H1 (cell line): ENCODE results near the gene PREX1. TPM values are rescaled to one million over a fixed set of nuclear protein-coding genes. Genes with fewer than 3 reads are reported as not detected.

Source experiments
- CTCF ChIA-PET: fragments of 300-600 bp; sonication (Branson Sonifier 250); formaldehyde crosslinking; loops from one replicate; lab custom pipeline; 2021; ENCODE audit not compliant: partially characterized antibody; lab: Charles Lee
- POLR2A ChIA-PET: fragments of 300-600 bp; sonication (Branson Sonifier 250); formaldehyde crosslinking; loops from one replicate; lab custom pipeline; 2021; ENCODE audit warnings: inconsistent platforms; ENCODE audit not compliant: partially characterized antibody; lab: Charles Lee
- DNase-seq, 2 experiments: peaks; one replicate each; pipeline versions ENCODE4 v3.0.0 to v3.0.0-alpha.2; 2010 to 2022; ENCODE audit warnings: low spot score in 2 of 2, low read depth in 1 of 2, mixed read lengths in 1 of 2
- FAIRE-seq: peaks from 2 replicates; lab custom pipeline; 2011; peaks lifted over from hg19 to GRCh38; lab: Jason Lieb, UNC
- H2AFZ ChIP-seq: 2 replicates; pipeline ENCODE4 v1.8.1; 2012; ENCODE audit warnings: low read length, inconsistent platforms
- H2AK5ac ChIP-seq: 2 replicates; pipeline ENCODE4 v1.6.1; 2013; ENCODE audit warnings: low read depth, low read length
- H2BK120ac ChIP-seq: replicated peaks from 2 replicates; pipeline ENCODE3; 2013; ENCODE audit warnings: low read depth, low read length, inconsistent platforms
- H2BK12ac ChIP-seq: 2 replicates; pipeline ENCODE4 v1.6.1; 2013; ENCODE audit warnings: low read depth, low read length
- H2BK15ac ChIP-seq: 2 replicates; pipeline ENCODE4 v1.6.1; 2013; ENCODE audit warnings: low read length
- H2BK20ac ChIP-seq: 2 replicates; pipeline ENCODE4 v1.6.1; 2013; ENCODE audit warnings: low read length
- H2BK5ac ChIP-seq: 2 replicates; pipeline ENCODE4 v1.6.1; 2013; ENCODE audit warnings: low read depth, low read length
- H3K14ac ChIP-seq: 2 replicates; pipeline ENCODE4 v1.6.1; 2013; ENCODE audit warnings: inconsistent platforms; ENCODE audit not compliant: insufficient read length
- H3K18ac ChIP-seq: 2 replicates; pipeline ENCODE4 v1.6.1; 2013; ENCODE audit warnings: low read length; ENCODE audit errors: extremely low read depth
- H3K23ac ChIP-seq: 2 replicates; pipeline ENCODE4 v1.6.1; 2013; ENCODE audit warnings: inconsistent platforms; ENCODE audit not compliant: insufficient read length
- H3K23me2 ChIP-seq: 2 replicates; pipeline ENCODE4 v1.6.1; 2013; ENCODE audit warnings: low read depth, low read length
- H3K27ac ChIP-seq: 2 replicates; pipeline ENCODE4 v1.6.1; 2011; ENCODE audit warnings: low read depth, low read length, inconsistent platforms
- H3K27me3 ChIP-seq, 4 experiments: replicated peaks in 1 of 4; 1 replicate in 1 of 4; 2 replicates in 3 of 4; pipeline versions ENCODE4 v1.6.1 to v1.8.1; 2011 to 2013; ENCODE audit warnings: low read length in 3 of 4, mild to moderate bottlenecking in 3 of 4, inconsistent platforms in 2 of 4, mixed read lengths in 2 of 4, moderate library complexity in 1 of 4; ENCODE audit not compliant: control insufficient read depth in 3 of 4, insufficient read depth in 3 of 4; ENCODE audit errors: extremely low read depth in 1 of 4
- H3K36me3 ChIP-seq, 4 experiments: 2 replicates each; pipeline versions ENCODE4 v1.6.1 to v1.8.1; 2011 to 2013; ENCODE audit warnings: mild to moderate bottlenecking in 4 of 4, low read length in 3 of 4, moderate library complexity in 2 of 4, control low read depth in 1 of 4, inconsistent platforms in 1 of 4; ENCODE audit not compliant: insufficient read depth in 4 of 4, control insufficient read depth in 2 of 4
- H3K4ac ChIP-seq: replicated peaks from 2 replicates; pipeline ENCODE3; 2013; ENCODE audit warnings: low read length, low read depth, mixed read lengths, inconsistent platforms; ENCODE audit not compliant: insufficient read length
- H3K4me1 ChIP-seq, 4 experiments: replicated peaks in 1 of 4; 1 replicate in 1 of 4; 2 replicates in 3 of 4; pipeline versions ENCODE4 v1.6.1 to v1.8.1; 2011 to 2013; ENCODE audit warnings: low read length in 3 of 4, inconsistent platforms in 2 of 4, mixed read lengths in 1 of 4; ENCODE audit not compliant: insufficient read depth in 4 of 4, control insufficient read depth in 3 of 4
- H3K4me2 ChIP-seq, 2 experiments: 2 replicates each; pipeline versions ENCODE4 v1.6.1 to v1.8.1; 2011 to 2013; ENCODE audit warnings: low read depth in 2 of 2, low read length in 2 of 2, control low read depth in 1 of 2, inconsistent platforms in 1 of 2, mild to moderate bottlenecking in 1 of 2; ENCODE audit not compliant: insufficient read depth in 1 of 2
- H3K4me3 ChIP-seq, 4 experiments: fragments of 200-600, 300-600 bp in 1 of 4; sonication (generic), shearing (Covaris generic), sonication (Bioruptor Twin) in 1 of 4; 2 replicates each; pipeline versions ENCODE4 v1.5.1 to v1.8.1; 2011 to 2016; ENCODE audit warnings: low read length in 4 of 4, low read depth in 3 of 4, control low read depth in 2 of 4, inconsistent platforms in 2 of 4, mild to moderate bottlenecking in 2 of 4, mixed read lengths in 1 of 4, moderate library complexity in 1 of 4; ENCODE audit not compliant: insufficient read depth in 2 of 4; ENCODE audit errors: extremely low read depth in 1 of 4
- H3K56ac ChIP-seq: replicated peaks from 2 replicates; pipeline ENCODE3; 2013; ENCODE audit warnings: low read depth, mild to moderate bottlenecking, mixed read lengths, low read length, inconsistent platforms; ENCODE audit not compliant: insufficient read length
- H3K79me1 ChIP-seq: 2 replicates; pipeline ENCODE4 v1.6.1; 2013; ENCODE audit warnings: low read depth, low read length, control low read depth
- H3K79me2 ChIP-seq, 2 experiments: 2 replicates each; pipeline versions ENCODE4 v1.6.1 to v1.8.1; 2012 to 2013; ENCODE audit warnings: low read length in 2 of 2, mild to moderate bottlenecking in 2 of 2, inconsistent platforms in 1 of 2; ENCODE audit not compliant: insufficient read depth in 2 of 2, control insufficient read depth in 1 of 2
- H3K9ac ChIP-seq, 4 experiments: replicated peaks in 1 of 4; 1 replicate in 1 of 4; 2 replicates in 3 of 4; pipeline versions ENCODE4 v1.6.1 to v1.8.1; 2011 to 2013; ENCODE audit warnings: low read depth in 3 of 4, low read length in 3 of 4, control low read depth in 2 of 4, mild to moderate bottlenecking in 2 of 4, moderate library complexity in 2 of 4, inconsistent platforms in 1 of 4; ENCODE audit errors: extremely low read depth in 1 of 4
- H3K9me3 ChIP-seq, 2 experiments: 2 replicates each; pipeline versions ENCODE4 v1.6.1 to v1.8.1; 2012 to 2013; ENCODE audit warnings: mild to moderate bottlenecking in 2 of 2, moderate library complexity in 2 of 2, control low read depth in 1 of 2, inconsistent platforms in 1 of 2, low read depth in 1 of 2, low read length in 1 of 2, mixed read lengths in 1 of 2; ENCODE audit not compliant: insufficient read depth in 2 of 2
- H4K20me1 ChIP-seq, 2 experiments: replicated peaks in 1 of 2; 2 replicates each; pipeline versions ENCODE3 to v1.8.1; 2011 to 2013; ENCODE audit warnings: inconsistent platforms in 2 of 2, low read length in 2 of 2, mild to moderate bottlenecking in 1 of 2; ENCODE audit not compliant: insufficient read depth in 2 of 2, control insufficient read depth in 1 of 2
- H4K5ac ChIP-seq: 2 replicates; pipeline ENCODE4 v1.6.1; 2013; ENCODE audit warnings: low read length, low read depth, mixed read lengths, inconsistent platforms; ENCODE audit not compliant: insufficient read length
- H4K8ac ChIP-seq: 2 replicates; pipeline ENCODE4 v1.8.0; 2013; ENCODE audit warnings: mild to moderate bottlenecking, moderate library complexity, low read length, inconsistent platforms; ENCODE audit not compliant: insufficient read depth; ENCODE audit errors: extremely low read depth
- H4K91ac ChIP-seq: replicated peaks from 2 replicates; pipeline ENCODE3; 2013; ENCODE audit warnings: low read length, mixed read lengths, inconsistent platforms; ENCODE audit not compliant: insufficient read length
- ATF2 ChIP-seq: IDR thresholded peaks from 2 replicates; pipeline ENCODE4 v1.6.1; 2012; ENCODE audit warnings: low read length, inconsistent platforms
- CHD1 ChIP-seq: IDR thresholded peaks from 2 replicates; pipeline ENCODE4 v1.6.1; 2012; ENCODE audit warnings: low read depth, low read length, improper control_type of control experiment
- HDAC6 ChIP-seq: IDR thresholded peaks from one replicate; pipeline ENCODE4 v1.7.1; 2012; ENCODE audit warnings: low read depth, mild to moderate bottlenecking, inconsistent platforms, low read length, moderate library complexity
- MAFK ChIP-seq: IDR thresholded peaks from 2 replicates; pipeline ENCODE4 v1.6.1; 2012; ENCODE audit warnings: low read depth, mild to moderate bottlenecking, improper control_type of control experiment, low read length
- PHF8 ChIP-seq: fragments of 200-600 bp; sonication (generic); conservative IDR thresholded peaks from 2 replicates; pipeline ENCODE4 v1.7.1; 2012; ENCODE audit warnings: low read depth, mild to moderate bottlenecking, inconsistent platforms, low read length, moderate library complexity
- WGBS, 2 experiments: shearing (Covaris generic) in 1 of 2; methylation state at CpG; one replicate each; pipeline versions ENCODE4 v1.1.6 to v1.1.7; 2013 to 2015; ENCODE audit warnings: low lambda C conversion rate in 2 of 2, mixed read lengths in 2 of 2, inconsistent platforms in 1 of 2, low coverage in 1 of 2, missing lambda C conversion rate in 1 of 2; ENCODE audit not compliant: insufficient replicate concordance in 2 of 2, insufficient coverage in 1 of 2, insufficient read length in 1 of 2; ENCODE audit errors: extremely low coverage in 1 of 2, missing lambda C conversion rate in 1 of 2; 5-methylcytosine and 5-hydroxymethylcytosine counted together
- polyA plus RNA-seq, 7 experiments: library from polyadenylated mRNA; depleted of rRNA in 3 of 7; stranded (reverse) in 5 of 7; unstranded in 2 of 7; fragments of >200 nt in 5 of 7; fragments of 200-250 nt in 2 of 7; gene quantifications; 1 replicate in 5 of 7; 2 replicates in 1 of 7; 4 replicates in 1 of 7; pipeline versions ENCODE4 v1.2.1 to v1.2.3, GENCODE V29; 2011 to 2013; ENCODE audit warnings: missing spikeins in 2 of 7, mixed read lengths in 2 of 7
- total RNA-seq: library from RNA; stranded (reverse); fragmentation: NEBNext Ultra II Directional; extraction: Animal tissue kit (Norgen Biotek cat#: 25700); gene quantifications from 2 replicates; pipeline ENCODE4 v1.2.1, GENCODE V29; 2021

The PREX1 gene
- total and polyA plus RNA-seq, 2 of the 8 experiments (the other 6 are each of a cell fraction or from before 2014, with no cell fraction given): 10.7 to 12.8 TPM

DNA sequence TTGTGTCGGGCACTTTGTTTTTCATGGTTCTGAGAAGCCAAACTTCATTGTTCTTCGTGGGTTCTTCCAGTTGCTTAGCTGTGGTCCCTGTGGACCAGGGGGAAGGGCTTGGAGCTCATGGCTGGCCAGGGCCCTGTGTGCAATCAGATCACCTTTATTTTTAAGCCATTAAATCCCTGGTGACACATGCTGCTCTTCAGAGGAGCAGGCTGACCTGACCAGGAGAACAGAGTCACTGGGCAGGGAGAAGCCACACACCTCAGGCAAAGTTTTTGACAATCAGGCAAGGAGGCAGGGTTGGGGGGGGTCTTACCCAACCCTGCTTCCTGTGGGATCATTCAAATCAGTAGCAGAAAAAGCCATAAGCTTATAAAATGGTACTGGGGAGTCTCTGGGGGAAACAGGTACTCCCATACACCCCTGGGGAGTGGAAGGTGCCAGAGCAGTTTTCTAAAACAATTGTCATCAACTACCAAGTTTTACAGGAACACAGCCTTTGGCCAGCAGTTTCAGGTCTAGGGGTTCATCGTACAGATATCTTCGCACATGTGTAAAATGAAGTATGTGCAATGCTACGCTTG lies 37.0 kb upstream of the PREX1 start:
- no peak overlapping the region for H3K14ac ChIP-seq
- H3K23me2 ChIP-seq: no peaks in the 10 kb centered on the region
- no peak overlapping the region for H3K9ac ChIP-seq
- H2AFZ ChIP-seq: no peak overlapping the region
- DNase-seq (no peak), FAIRE-seq (no peak)
- H3K9me3 ChIP-seq: no peaks in the 10 kb centered on the region
- H2BK15ac ChIP-seq: no peak overlapping the region
- H2BK5ac ChIP-seq: no peak overlapping the region
- H2BK120ac ChIP-seq: no peak overlapping the region
- H3K4me3 ChIP-seq: no peak overlapping the region
- no peak overlapping the region for H2AK5ac ChIP-seq
- CTCF ChIA-PET: no interaction called here
- no peaks in the 10 kb centered on the region for H3K79me2 ChIP-seq
- H3K4me2 ChIP-seq: no peak overlapping the region
- no peak overlapping the region for H2BK20ac ChIP-seq
- no peak for TF ChIP-seq HDAC6
- TF ChIP-seq MAFK: no peak
- no peak for TF ChIP-seq PHF8
- no peak for TF ChIP-seq CHD1
- TF ChIP-seq ATF2: no peak
- TF ChIP-seq, all 59 proteins: peak for 0
- H3K56ac ChIP-seq: no peak overlapping the region
- H4K5ac ChIP-seq: no peak overlapping the region
- no peaks in the 10 kb centered on the region for H3K36me3 ChIP-seq
- no peak overlapping the region for H4K91ac ChIP-seq
- H4K20me1 ChIP-seq: no peaks in the 10 kb centered on the region
- H3K23ac ChIP-seq: no peak overlapping the region
- no peaks in the 10 kb centered on the region for H3K27me3 ChIP-seq
- no peak overlapping the region for H3K18ac ChIP-seq
- H3K27ac ChIP-seq: no peak overlapping the region
- H3K79me1 ChIP-seq: no peaks in the 10 kb centered on the region
- POLR2A ChIA-PET: no interaction called here
- 83% methylated on average over 5 of the region's 5 CpGs; no CpG with 5 or more reads in 1 of the 2 experiments for WGBS, 2 experiments
- no peak overlapping the region for H2BK12ac ChIP-seq
- no peak overlapping the region; the same call in 1 of the 2 replicates for H4K8ac ChIP-seq
- H3K4me1 ChIP-seq: no peaks in the 10 kb centered on the region
- H3K4ac ChIP-seq: no peak overlapping the region
